NOMO-1 treated with DMSO at 0.1 percent for 48 hours (cell line): ENCODE data around the gene DLGAP4.
"Not testable (repeated sequence)": the region's sequence is repeated elsewhere in the genome, so short reads cannot be mapped to it uniquely, and the experiment has no call there.

Source experiments
- DNase-seq: peaks from one replicate; lab custom pipeline; 2025; ENCODE audit not compliant: unreplicated experiment; lab: John Stamatoyannopoulos, UW

The DLGAP4 gene

GRCh38 chr20:36370991-36371790 is 65.1 kb downstream of the DLGAP4 start:
- DNase-seq, result no peak

GRCh38 chr20:36372666-36373065 is 66.5 kb downstream of the DLGAP4 start:
- no peak for DNase-seq

- no peak for DNase-seq
These were observed 67.0 kb downstream of the DLGAP4 start for GRCh38 chr20:36373089-36373488.

- no peak for DNase-seq
These were observed 68.9 kb downstream of the DLGAP4 start for GRCh38 chr20:36374995-36375394.

GRCh38 chr20:36377348-36378326 is 71.5 kb downstream of the DLGAP4 start:
- no peak for DNase-seq

- no peak for DNase-seq
These were observed 72.5 kb downstream of the DLGAP4 start for GRCh38 chr20:36378686-36379085.

- DNase-seq, result not testable (repeated sequence)
These were observed 73.8 kb downstream of the DLGAP4 start for GRCh38 chr20:36379914-36380313.

GRCh38 chr20:36384022-36384619 is 78.0 kb downstream of the DLGAP4 start:
- peak; percentile 68 for DNase-seq

- no peak for DNase-seq
These were observed 79.4 kb downstream of the DLGAP4 start for GRCh38 chr20:36385503-36385902.

- no peak for DNase-seq
These were observed 80.1 kb downstream of the DLGAP4 start for GRCh38 chr20:36386236-36386635.

GRCh38 chr20:36390269-36390668 is 84.1 kb downstream of the DLGAP4 start:
- no peak for DNase-seq

GRCh38 chr20:36390719-36391415 is 84.7 kb downstream of the DLGAP4 start:
- DNase-seq, result no peak

- no peak for DNase-seq
These were observed 85.3 kb downstream of the DLGAP4 start for GRCh38 chr20:36391456-36391855.

- no peak for DNase-seq
These were observed 85.8 kb downstream of the DLGAP4 start for GRCh38 chr20:36391955-36392354.

- DNase-seq, result no peak
These were observed 86.8 kb downstream of the DLGAP4 start for GRCh38 chr20:36392989-36393388.

- DNase-seq, result no peak
These were observed 88.3 kb downstream of the DLGAP4 start for GRCh38 chr20:36394340-36394965.

- no peak for DNase-seq
These were observed 90.2 kb downstream of the DLGAP4 start for GRCh38 chr20:36396340-36396739.

GRCh38 chr20:36396847-36397630 is 90.9 kb downstream of the DLGAP4 start:
- DNase-seq, result no peak

GRCh38 chr20:36398515-36398914 is 92.4 kb downstream of the DLGAP4 start:
- DNase-seq, result no peak
